AG10803 (cell line): ENCODE results near the gene ZNF148.
A peak's percentile ranks its signal among the peaks of the same experiment; 100 is the strongest.

ENCODE experiments used
- DNase-seq: peaks from one replicate; pipeline ENCODE4 v3.0.0; 2010; ENCODE audit warnings: low read depth
- H3K4me3 ChIP-seq: 2 replicates; pipeline ENCODE4 v1.5.1; 2011; ENCODE audit warnings: mild to moderate bottlenecking, low read length, control low read depth
- CTCF ChIP-seq: conservative IDR thresholded peaks from 2 replicates; pipeline ENCODE4 v1.5.1; 2011; ENCODE audit warnings: mild to moderate bottlenecking, low read length, control low read depth, inconsistent platforms

The ZNF148 gene

DNA sequence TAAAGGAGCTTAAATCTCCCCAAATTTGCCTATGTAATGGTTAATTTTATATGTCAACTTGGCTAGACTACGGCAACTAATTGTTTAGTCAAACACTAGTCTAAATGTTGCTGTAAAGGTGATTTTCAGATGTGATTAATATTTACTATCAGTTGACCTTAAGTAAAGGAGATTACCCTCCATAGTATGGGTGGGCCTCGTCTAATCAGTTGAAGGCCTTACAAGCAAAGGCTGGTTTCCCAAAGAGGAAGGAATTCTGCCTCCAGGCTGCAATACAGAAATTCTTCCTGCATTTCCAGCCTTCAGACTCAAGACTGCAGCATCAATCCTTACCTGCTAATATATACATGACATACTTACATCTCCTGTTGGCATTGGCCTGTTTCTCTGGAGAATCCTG is 186.2 kb downstream of the ZNF148 start:
- no peak for DNase-seq
- no peak for TF ChIP-seq CTCF

GRCh38 chr3:125187599-125187910 is 187.6 kb downstream of the ZNF148 start:
- no peak overlapping the region for H3K4me3 ChIP-seq
- no peak for TF ChIP-seq CTCF
- DNase-seq = no peak

More for the DNA sequence above, 186.2 kb downstream of the ZNF148 start:
- no peak overlapping the region for H3K4me3 ChIP-seq

DNA sequence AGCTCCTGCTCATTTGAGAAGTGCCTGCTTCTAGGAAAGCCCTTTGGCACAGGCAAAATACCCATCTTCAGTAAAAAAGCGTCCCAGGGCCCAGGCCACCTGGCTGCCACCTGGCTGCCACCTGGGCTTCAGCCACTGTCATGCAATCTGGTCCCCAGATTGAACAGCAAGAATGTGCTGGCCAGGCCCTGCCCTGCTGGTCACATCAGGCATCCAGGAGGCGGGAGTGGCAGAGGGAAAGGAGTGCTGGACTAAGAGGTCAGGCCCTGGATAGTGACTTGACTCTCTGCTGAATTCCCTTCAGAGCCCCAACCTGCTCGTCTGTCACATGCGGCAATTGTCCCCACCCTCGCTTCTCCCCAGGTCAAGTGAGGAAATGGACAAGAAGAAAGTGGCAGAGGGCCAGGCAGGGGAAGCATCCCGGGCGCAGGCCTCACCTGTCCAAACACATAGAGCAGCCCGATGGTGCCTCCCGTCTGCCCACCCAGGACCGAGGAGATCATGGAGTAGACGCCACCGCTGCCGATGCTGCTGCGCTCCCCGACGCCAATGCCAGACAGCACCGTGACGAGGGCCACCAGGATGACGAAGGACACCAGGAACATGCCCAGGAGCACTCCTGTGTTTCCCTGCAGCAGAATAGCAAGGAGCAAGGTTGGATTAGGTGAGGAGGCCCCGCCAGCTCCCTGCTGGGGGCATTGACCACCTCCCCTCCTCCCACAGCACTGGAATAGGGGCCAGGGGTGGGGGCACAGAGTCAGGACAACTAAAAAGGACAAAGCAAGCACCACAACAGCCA is 188.1 kb downstream of the ZNF148 start:
- peak; percentile 42 for DNase-seq
- no peak overlapping the region for H3K4me3 ChIP-seq
- TF ChIP-seq CTCF = no peak

DNA sequence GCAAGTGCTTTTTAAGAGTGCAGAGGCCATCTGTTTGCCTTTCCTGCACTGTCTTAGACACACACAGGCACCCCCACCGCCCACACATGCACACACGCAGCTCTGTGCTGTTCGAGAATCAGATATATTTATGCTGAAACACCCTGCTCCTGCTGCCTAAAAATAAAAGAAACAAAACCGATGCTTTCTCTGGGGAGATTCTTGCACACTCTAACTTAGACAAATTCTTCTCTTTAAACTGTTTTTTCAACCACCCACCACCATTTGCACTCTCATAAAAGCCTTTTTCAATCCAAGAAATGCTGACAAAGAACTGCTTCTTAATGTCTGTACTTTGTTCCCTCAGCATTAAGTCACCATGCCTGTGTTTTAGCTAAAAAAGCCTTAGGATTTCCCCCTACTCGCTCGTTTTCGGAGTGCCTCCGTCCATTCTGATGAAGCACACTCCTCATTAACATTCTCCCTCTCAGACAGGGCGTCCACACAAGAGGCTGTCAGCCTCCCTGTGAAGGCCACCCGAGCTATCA is 188.8 kb downstream of the ZNF148 start:
- no peak overlapping the region for H3K4me3 ChIP-seq
- no peak for TF ChIP-seq CTCF
- peak; percentile 41 for DNase-seq

DNA sequence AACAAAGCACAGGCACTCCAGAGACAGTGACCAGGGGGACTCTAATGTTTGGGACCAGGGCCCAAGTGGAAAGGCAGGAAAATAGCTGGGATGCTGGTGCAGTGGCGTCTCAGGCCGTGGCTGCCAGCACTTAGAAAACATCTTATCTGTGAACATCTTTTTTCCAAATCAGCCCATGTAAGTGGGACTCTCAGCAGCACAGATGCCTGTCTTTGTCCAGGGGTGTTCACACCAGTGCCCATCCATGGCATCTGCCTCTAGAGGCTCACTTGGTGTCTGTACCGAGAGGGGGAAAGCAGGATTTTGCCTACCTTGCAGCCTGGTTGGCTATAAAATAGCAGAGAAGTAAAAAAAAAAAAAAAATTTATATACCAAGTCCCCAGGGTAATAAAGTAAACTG is 189.3 kb downstream of the ZNF148 start:
- no peak for DNase-seq
- no peak for TF ChIP-seq CTCF
- no peak overlapping the region for H3K4me3 ChIP-seq

DNA sequence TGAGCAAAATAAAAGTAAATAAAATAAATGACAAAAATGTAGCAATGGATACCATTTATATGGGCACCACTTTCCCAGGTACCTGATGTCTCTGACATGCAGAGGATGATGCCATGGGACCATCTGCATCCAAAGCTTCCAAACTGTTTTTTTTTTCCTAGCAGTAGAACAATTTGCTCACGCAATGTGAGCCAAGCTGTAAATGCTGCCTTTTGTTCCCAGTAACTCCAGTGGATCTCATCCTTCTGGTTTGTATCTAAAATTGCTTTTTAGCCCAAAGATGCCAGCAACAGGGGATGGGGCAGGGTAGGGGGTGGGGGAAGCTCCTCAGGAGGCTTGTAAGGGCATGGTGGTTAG is 195.3 kb downstream of the ZNF148 start:
- TF ChIP-seq CTCF = no peak

DNA sequence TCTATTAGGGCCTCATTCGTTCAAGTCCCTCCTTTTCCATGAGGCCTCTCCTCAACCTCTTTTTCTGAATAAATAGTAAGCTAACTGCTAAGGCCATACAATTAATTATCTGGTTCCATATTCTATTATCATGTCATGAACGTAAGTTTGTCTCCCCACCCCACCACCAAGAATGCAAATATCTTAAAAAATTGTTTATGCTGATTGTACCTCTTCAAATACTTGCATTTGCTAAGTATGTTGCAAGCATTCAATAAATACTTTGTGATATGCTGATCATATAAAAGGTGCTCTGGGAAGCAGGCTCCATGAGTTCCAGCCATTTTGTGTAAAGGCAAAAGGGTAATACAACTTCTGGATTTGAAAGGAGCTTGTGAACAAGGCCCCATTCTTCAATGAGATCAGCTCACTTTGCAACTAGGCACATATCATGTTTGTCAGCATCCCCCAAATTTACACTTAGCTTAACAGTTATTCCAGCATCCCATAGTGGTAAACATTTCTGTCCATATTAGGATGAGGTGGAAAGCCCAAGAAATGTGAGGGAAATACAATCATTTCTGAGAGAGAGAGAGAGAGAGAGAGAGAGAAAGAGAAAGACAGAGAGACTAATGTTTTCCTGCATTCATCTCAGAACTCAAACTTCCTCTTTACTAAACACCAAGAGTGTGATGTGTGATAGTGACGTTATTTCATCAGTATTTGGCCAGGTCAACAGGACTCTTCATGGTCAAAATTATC is 195.8 kb downstream of the ZNF148 start:
- no peak for DNase-seq
- TF ChIP-seq CTCF = no peak
- no peak overlapping the region for H3K4me3 ChIP-seq

More for the DNA sequence above, 195.3 kb downstream of the ZNF148 start:
- H3K4me3 ChIP-seq = no peak overlapping the region
- no peak for DNase-seq
